GM12878 (cell line): ENCODE measurements around the gene DDX46. TPM values are rescaled to one million over a fixed set of nuclear protein-coding genes. Genes with fewer than 3 reads are reported as not detected.

Source experiments
- BRCA1 ChIP-seq: IDR thresholded peaks from 2 replicates; pipeline ENCODE4 v1.6.1; 2011; ENCODE audit warnings: low read depth, low read length, improper control_type of control experiment
- CTCF ChIP-seq, 3 experiments: IDR thresholded peaks in 2 of 3; conservative IDR thresholded peaks in 1 of 3; 2 replicates each; pipeline ENCODE4 v1.5.1; 2011; ENCODE audit warnings: low read depth in 3 of 3, low read length in 3 of 3, mild to moderate bottlenecking in 3 of 3, control low read depth in 2 of 3, moderate library complexity in 2 of 3, inconsistent platforms in 1 of 3, mixed read lengths in 1 of 3; ENCODE audit not compliant: control insufficient read depth in 2 of 3, insufficient read depth in 1 of 3; ENCODE audit errors: extremely low read depth in 1 of 3
- E4F1 ChIP-seq: fragments of 450-650 bp; IDR thresholded peaks from 2 replicates; pipeline ENCODE4 v1.6.1; 2018; ENCODE audit warnings: borderline replicate concordance, mild to moderate bottlenecking; ENCODE audit not compliant: partially characterized antibody
- EED ChIP-seq: sonication (generic); IDR thresholded peaks from 2 replicates; pipeline ENCODE4 v1.6.1; 2016; ENCODE audit warnings: antibody characterized with exemption, low read depth
- KAT2A ChIP-seq: conservative IDR thresholded peaks from 2 replicates; pipeline ENCODE4 v1.6.1; 2011; ENCODE audit warnings: low read depth, low read length; ENCODE audit not compliant: control insufficient read depth
- LARP7 ChIP-seq: fragments of 450-650 bp; IDR thresholded peaks from 2 replicates; pipeline ENCODE4 v1.6.1; 2017; ENCODE audit warnings: mild to moderate bottlenecking
- MLLT1 ChIP-seq: fragments of 450-650 bp; IDR thresholded peaks from 2 replicates; pipeline ENCODE4 v1.6.1; 2016; ENCODE audit warnings: mild to moderate bottlenecking
- NFXL1 ChIP-seq: fragments of 450-650 bp; IDR thresholded peaks from 2 replicates; pipeline ENCODE4 v1.6.1; 2017; ENCODE audit warnings: antibody characterized with exemption, mild to moderate bottlenecking, borderline replicate concordance
- PAX5 ChIP-seq: IDR thresholded peaks from 2 replicates; pipeline ENCODE4 v1.6.1; 2011; ENCODE audit warnings: low read depth, low read length, borderline replicate concordance
- PKNOX1 ChIP-seq: fragments of 450-650 bp; IDR thresholded peaks from 2 replicates; pipeline ENCODE4 v1.6.1; 2016; ENCODE audit warnings: mild to moderate bottlenecking
- PRDM15 ChIP-seq: fragments of 450-650 bp; formaldehyde crosslinking; IDR thresholded peaks from 2 replicates; pipeline ENCODE4 v1.4.0; 2020; ENCODE audit warnings: mild to moderate bottlenecking, moderate library complexity
- SMAD5 ChIP-seq: IDR thresholded peaks from 2 replicates; pipeline ENCODE4 v1.6.1; 2016; ENCODE audit warnings: antibody characterized with exemption, low read depth
- SRF ChIP-seq, 2 experiments: IDR thresholded peaks; 2 replicates each; pipeline ENCODE4 v1.6.1; 2011; ENCODE audit warnings: low read depth in 2 of 2, low read length in 2 of 2, mild to moderate bottlenecking in 1 of 2, moderate library complexity in 1 of 2
- STAT1 ChIP-seq: fragments of 450-650 bp; conservative IDR thresholded peaks from 2 replicates; pipeline ENCODE4 v1.6.1; 2014; ENCODE audit warnings: antibody characterized with exemption, mild to moderate bottlenecking
- STAT3 ChIP-seq: IDR thresholded peaks from 2 replicates; pipeline ENCODE4 v1.6.1; 2011; ENCODE audit warnings: low read depth, low read length, improper control_type of control experiment
- TCF3 ChIP-seq: IDR thresholded peaks from 2 replicates; pipeline ENCODE4 v1.6.1; 2012; ENCODE audit warnings: low read depth, mild to moderate bottlenecking, low read length, borderline replicate concordance; ENCODE audit not compliant: insufficient read depth
- ZNF217 ChIP-seq: fragments of 450-650 bp; IDR thresholded peaks from 2 replicates; pipeline ENCODE4 v1.6.1; 2017; ENCODE audit warnings: antibody characterized with exemption, mild to moderate bottlenecking
- ZNF24 ChIP-seq: fragments of 450-650 bp; IDR thresholded peaks from 2 replicates; pipeline ENCODE4 v1.6.1; 2017; ENCODE audit warnings: antibody characterized with exemption, mild to moderate bottlenecking
- polyA plus RNA-seq, 11 experiments: library from polyadenylated mRNA; depleted of rRNA in 4 of 11; unstranded in 6 of 11; stranded (reverse) in 5 of 11; fragments of >200 nt; fragmentation: Nextera tagmentation in 4 of 11; fragmentation: Illumina TruSeq in 1 of 11; extraction: Ambion mirVana in 4 of 11; extraction: Trizol in 1 of 11; gene quantifications; 1 replicate in 1 of 11; 2 replicates in 10 of 11; pipeline versions ENCODE4 v1.2.1 to v1.2.3, GENCODE V29; 2011 to 2016; ENCODE audit warnings: inconsistent platforms in 2 of 11, missing spikeins in 2 of 11, low read depth in 1 of 11
- total RNA-seq, 4 experiments: library from RNA; depleted of rRNA in 3 of 4; stranded (reverse); fragments of >200 nt in 3 of 4; fragmentation: Illumina TruSeq in 1 of 4; extraction: Trizol in 1 of 4; gene quantifications; 2 replicates each; pipeline versions ENCODE4 v1.2.1 to v1.2.3, GENCODE V29; 2013 to 2021

The DDX46 gene
- total and polyA plus RNA-seq, 10 of the 15 experiments (the other 5 are each of a cell fraction or from before 2014, with no cell fraction given), result 23.0 to 77.1 (median 42.2) TPM

GRCh38 chr5:134758504-134759341 lies at the start of gene DDX46 (continued):
- TF ChIP-seq CTCF (IDR thresholded peaks at IDR 0.05 in 2 of 3, conservative IDR thresholded peaks at IDR 0.05 in 1 of 3; ENCODE audit: control insufficient read depth in 2 of 3, extremely low read depth in 1 of 3, insufficient read depth in 1 of 3, low read depth in 3 of 3, low read length in 3 of 3), result peak; percentile 88 to 96 (median 90)
- TF ChIP-seq TCF3, result peak; percentile 44; the same call in 1 of the 2 replicates
- TF ChIP-seq PKNOX1, result peak; percentile 19; the same call in 1 of the 2 replicates
- peak; percentile 75; the same call in 1 of the 2 replicates for TF ChIP-seq SMAD5
- TF ChIP-seq E4F1, result peak; percentile 26
- 0 out of 2 replicates have a peak, but pooled peaks have one; percentile 46 for TF ChIP-seq EED
- TF ChIP-seq SRF (IDR thresholded peaks at IDR 0.05; ENCODE audit: low read depth in 2 of 2, low read length in 2 of 2), result peak in 1 of 2 experiments; percentile 52; a peak in 1 of 4 replicates
- TF ChIP-seq MLLT1, result peak; percentile 66
- TF ChIP-seq BRCA1, result no peak
- no peak for TF ChIP-seq ZNF217
- peak; percentile 89; the same call in 1 of the 2 replicates for TF ChIP-seq PAX5
- TF ChIP-seq LARP7, result peak; percentile 88
- no peak for TF ChIP-seq STAT3
- no peak for TF ChIP-seq ZNF24
- TF ChIP-seq PRDM15 (CRISPR knock-in tag), result no peak
- no peak for TF ChIP-seq NFXL1
- no peak for TF ChIP-seq KAT2A
- peak; percentile 82; the same call in 1 of the 2 replicates for TF ChIP-seq STAT1
